Measurements from ENCODE around the gene ANO6.

- TF ChIP-seq CTCF (conservative IDR thresholded peaks at IDR 0.05; ENCODE audit: low read depth, low read length) (no peak), BHLHE40 (IDR thresholded peaks at IDR 0.05; ENCODE audit: low read depth, low read length) (no peak), MAZ (IDR thresholded peaks at IDR 0.05; ENCODE audit: borderline replicate concordance, low read depth, low read length) (no peak), RAD21 (IDR thresholded peaks at IDR 0.05; ENCODE audit: low read length) (no peak), CHD1 (IDR thresholded peaks at IDR 0.05; ENCODE audit: low read depth, low read length) (no peak), POLR2A (IDR thresholded peaks at IDR 0.05; ENCODE audit: low read depth, low read length) (no peak), CEBPB (IDR thresholded peaks at IDR 0.05; ENCODE audit: low read depth, low read length) (no peak), MAFK (IDR thresholded peaks at IDR 0.05; ENCODE audit: low read depth, low read length) (no peak), USF2 (IDR thresholded peaks at IDR 0.05; ENCODE audit: low read depth, low read length) (no peak), MXI1 (IDR thresholded peaks at IDR 0.05; ENCODE audit: borderline replicate concordance, low read depth, low read length) (no peak), RFX5 (IDR thresholded peaks at IDR 0.05; ENCODE audit: low read depth, low read length) (no peak), FOS (IDR thresholded peaks at IDR 0.05; ENCODE audit: low read depth, low read length) (no peak), ELK1 (IDR thresholded peaks at IDR 0.05; ENCODE audit: borderline replicate concordance, low read depth, low read length) (no peak)
Observed at GRCh38 chr12:45224311-45224710, 8.4 kb downstream of the ANO6 start.

All from IMR-90 (cell line).